22Rv1 (cell line): ENCODE results near the gene STX2.

Experiments used
- H3K27ac ChIP-seq: fragments of 450-650 bp; 2 replicates; pipeline ENCODE4 v1.5.1; 2017
- ZFX ChIP-seq: fragments of 450-650 bp; IDR thresholded peaks from 2 replicates; pipeline ENCODE4 v1.6.1; 2017; ENCODE audit warnings: antibody characterized with exemption, borderline replicate concordance
- TF ChIP-seq, protein P1 (sequence below): fragments of 450-650 bp; IDR thresholded peaks from 2 replicates; pipeline ENCODE4 v1.5.1; 2017; ENCODE audit warnings: mild to moderate bottlenecking

STX2 gene

DNA sequence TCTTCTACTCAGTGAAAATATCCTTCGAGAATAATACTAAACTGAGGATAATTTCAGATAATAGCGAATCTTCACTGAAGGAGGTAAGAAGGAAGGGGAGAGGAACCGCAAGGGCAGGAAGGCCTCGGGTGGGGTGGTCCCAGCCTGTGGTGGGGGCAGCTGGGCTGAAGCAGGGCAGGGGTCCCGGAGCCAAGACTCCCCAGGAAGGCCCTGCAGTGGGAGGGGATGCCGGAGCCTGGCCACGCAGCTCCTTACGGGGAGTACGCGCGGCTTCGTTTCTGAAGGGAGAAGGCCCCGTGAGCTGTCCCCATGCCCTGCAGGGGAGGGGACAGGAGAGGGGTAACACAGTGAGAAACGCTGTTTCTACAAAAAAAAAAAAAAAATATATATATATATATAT lies 21.2 kb downstream of the STX2 start:
- H3K27ac ChIP-seq, result no peak overlapping the region
- no peak for TF ChIP-seq ZFX

DNA sequence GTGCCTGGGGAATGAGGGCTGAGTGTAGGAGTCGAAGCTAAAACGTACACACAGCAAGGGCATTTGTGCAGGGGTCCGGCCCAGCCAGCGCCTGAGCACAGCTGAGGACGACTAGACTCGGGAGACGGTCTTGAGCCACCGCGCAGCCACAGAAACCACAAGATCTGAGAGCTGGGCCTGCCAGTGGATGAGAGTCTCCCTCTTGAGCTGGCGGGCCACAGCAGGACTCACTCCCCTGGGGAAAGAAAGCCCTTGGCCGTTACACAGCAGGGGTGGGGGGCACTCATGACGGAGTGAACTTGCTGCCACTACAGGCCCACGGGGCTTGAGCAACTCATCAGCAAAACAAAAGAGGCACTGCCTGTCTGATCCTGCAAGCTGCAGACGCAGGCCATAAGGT lies 23.0 kb downstream of the STX2 start:
- no peak for TF ChIP-seq ZFX
- TF ChIP-seq, protein P1, sequence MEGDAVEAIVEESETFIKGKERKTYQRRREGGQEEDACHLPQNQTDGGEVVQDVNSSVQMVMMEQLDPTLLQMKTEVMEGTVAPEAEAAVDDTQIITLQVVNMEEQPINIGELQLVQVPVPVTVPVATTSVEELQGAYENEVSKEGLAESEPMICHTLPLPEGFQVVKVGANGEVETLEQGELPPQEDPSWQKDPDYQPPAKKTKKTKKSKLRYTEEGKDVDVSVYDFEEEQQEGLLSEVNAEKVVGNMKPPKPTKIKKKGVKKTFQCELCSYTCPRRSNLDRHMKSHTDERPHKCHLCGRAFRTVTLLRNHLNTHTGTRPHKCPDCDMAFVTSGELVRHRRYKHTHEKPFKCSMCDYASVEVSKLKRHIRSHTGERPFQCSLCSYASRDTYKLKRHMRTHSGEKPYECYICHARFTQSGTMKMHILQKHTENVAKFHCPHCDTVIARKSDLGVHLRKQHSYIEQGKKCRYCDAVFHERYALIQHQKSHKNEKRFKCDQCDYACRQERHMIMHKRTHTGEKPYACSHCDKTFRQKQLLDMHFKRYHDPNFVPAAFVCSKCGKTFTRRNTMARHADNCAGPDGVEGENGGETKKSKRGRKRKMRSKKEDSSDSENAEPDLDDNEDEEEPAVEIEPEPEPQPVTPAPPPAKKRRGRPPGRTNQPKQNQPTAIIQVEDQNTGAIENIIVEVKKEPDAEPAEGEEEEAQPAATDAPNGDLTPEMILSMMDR, result no peak
- H3K27ac ChIP-seq, result no peak overlapping the region

DNA sequence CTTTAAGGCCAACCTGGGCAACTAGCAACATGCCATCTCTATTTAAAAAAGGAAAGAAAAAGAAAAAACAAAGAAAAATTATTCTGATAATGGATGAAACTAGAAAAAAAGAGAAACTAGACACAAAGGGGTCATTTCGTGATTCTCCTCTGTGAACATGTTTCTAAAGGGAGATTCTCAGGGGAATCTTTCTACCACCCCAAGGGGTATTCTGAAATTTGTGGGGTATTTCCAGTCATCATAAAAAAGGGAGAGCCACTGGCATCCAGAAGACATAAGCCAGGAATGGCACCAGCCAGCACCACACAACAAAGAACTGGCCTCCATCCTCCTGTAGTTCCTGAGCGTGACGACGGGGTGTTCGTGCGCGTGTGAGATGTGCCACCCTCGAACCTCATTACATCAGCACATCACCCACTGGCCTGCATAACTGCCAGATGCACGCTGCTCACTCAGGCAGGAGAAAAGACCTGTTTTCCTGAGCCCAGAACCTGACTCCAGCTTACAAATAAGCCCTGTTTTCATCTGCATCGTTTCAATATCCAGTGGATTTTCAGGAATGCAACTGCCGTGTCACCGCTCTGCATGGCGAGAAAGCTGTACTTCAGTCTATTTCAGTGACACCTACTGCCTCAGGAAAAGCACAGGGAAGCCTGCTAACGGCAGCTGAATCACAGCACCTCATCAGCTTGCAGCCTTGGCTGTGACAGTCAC lies 23.9 kb downstream of the STX2 start:
- no peak for TF ChIP-seq ZFX
- TF ChIP-seq, protein P1, result no peak
- no peak overlapping the region for H3K27ac ChIP-seq

DNA sequence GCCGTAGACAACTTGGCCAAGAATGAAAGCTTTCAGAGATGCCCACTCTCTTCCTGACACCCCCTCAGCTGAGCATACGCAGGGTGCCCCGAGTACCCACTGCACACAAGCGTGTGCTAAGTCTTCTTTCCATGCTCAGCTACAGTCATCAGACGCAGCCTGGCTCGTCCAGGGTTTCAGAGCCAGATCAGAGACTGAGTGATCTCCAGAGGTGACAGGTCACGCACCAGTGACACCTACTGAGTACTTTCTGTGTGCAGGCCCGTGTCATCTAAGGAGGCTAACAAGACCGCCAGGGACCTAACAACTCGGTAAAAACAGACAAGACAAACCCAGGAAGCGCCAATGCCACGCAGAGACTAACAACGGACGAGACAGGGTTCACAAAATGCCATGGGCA lies 25.1 kb downstream of the STX2 start:
- no peak overlapping the region for H3K27ac ChIP-seq
- TF ChIP-seq, protein P1, result no peak

DNA sequence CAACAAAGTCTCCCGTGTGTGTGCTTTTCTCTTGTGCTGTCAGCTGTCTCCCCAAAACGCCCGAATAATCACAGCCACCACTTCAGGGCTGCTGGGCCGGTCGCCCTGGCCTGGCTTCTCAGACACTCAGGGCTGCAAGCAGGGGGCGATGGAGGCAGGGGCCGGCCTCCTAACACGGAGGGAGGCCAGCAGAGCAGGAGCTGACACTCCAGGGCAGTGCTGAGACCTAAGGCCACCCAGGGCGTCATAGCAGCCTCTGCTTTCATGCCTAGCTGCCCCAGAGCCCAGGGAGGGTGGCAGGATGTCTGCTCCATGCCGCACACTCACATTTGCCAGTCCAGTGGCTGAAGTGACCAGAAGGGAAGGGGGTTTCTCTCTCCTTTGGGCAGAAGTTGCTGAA lies 25.6 kb downstream of the STX2 start:
- TF ChIP-seq, protein P1, result no peak
- no peak for TF ChIP-seq ZFX
- H3K27ac ChIP-seq, result no peak overlapping the region

DNA sequence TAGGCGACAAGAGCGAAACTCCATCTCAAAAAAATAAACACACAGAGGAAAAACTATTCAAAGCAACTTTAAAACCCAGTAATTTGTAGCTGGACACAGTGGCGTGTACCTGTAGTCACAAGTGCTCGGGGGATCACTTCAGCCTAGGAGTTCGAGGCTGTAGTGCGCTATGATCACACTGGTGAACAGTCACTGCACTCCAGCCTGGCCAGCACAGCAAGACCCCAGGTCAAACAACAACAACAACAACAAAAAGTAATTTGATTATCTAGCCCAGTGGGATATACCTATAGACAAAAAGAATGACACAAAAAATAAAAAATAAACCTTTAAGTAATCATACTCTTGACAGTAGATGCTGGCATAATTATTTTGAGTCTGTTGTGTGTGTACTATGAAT lies 29.3 kb downstream of the STX2 start:
- no peak for TF ChIP-seq ZFX
- TF ChIP-seq, protein P1, result no peak
- no peak overlapping the region for H3K27ac ChIP-seq

DNA sequence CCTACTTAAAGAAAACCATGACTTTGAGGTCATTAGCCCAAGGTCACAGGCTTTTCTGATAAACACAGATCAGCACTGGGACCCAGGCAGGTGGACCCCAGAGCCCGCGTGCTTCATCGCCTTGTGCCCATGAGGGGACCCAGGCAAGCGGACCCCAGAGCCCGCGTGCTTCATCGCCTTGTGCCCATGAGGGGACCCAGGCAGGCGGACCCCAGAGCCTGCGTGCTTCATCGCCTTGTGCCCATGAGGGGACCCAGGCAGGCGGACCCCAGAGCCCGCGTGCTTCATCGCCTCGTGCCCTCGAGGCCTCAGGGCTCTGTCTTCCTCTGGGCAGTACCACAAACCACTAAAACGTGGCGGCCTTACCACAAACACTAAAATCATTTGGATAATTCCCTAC lies 31.7 kb downstream of the STX2 start:
- TF ChIP-seq, protein P1, result no peak
- no peak for TF ChIP-seq ZFX
- H3K27ac ChIP-seq, result no peak overlapping the region

DNA sequence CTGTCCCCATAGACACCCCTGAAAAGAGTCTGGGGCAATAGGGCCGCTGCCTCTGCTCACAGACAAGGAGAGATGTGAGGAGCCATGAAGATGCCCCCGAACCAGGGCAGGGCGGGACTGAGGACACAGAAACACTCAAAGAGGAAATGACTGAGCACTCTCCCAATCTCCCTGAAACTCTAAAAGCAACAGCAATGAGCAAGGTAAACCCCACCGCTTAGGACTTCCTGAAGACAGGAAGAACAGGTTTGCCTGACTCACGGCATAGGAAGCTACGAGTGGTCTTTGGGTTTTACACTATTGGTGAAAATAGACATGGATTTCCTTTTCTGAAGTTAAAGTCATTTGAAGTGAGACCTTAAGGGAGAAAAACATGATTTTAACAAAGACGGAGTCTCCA lies 32.5 kb downstream of the STX2 start:
- no peak overlapping the region for H3K27ac ChIP-seq
- TF ChIP-seq, protein P1, result no peak
- TF ChIP-seq ZFX, result no peak
